GM15510 (cell line): Measurements from ENCODE around the gene TUBGCP2.

Experiments used
- POLR2A ChIP-seq: IDR thresholded peaks from 3 replicates; pipeline ENCODE4 v1.6.1; 2011; ENCODE audit warnings: borderline replicate concordance; ENCODE audit not compliant: insufficient read length; ENCODE audit errors: extremely low read depth

The TUBGCP2 gene

DNA sequence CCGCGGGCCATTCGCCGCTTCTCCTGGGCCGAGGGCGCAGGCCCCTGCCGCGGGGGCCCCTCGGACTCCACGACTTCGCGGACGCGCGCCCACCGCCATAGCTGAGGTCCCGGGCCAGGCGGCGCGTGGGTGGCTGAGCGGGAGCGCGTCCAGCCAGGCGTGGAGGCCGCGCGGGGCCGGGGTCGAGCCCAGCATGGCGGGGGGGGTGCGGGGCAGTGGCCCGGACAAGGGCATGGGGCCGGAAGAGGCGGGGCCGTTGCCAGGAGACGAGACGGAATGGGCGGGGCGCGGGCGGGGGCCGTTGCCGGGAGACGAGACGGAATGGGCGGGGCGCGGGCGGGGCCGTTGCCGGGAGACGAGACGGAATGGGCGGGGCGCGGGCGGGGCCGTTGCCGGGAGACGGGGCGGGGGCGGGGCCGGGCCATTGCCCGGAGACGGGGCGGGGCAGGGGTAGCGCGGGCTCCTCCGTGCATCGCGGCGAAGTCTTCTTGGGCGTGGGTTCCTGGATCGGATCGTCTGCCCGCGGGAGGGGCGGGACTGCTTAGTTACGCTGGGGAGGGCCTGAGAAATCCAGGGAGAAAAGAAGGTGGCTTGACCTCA, 46.8 kb downstream of the TUBGCP2 start:
- peak; percentile 66 for TF ChIP-seq POLR2A

DNA sequence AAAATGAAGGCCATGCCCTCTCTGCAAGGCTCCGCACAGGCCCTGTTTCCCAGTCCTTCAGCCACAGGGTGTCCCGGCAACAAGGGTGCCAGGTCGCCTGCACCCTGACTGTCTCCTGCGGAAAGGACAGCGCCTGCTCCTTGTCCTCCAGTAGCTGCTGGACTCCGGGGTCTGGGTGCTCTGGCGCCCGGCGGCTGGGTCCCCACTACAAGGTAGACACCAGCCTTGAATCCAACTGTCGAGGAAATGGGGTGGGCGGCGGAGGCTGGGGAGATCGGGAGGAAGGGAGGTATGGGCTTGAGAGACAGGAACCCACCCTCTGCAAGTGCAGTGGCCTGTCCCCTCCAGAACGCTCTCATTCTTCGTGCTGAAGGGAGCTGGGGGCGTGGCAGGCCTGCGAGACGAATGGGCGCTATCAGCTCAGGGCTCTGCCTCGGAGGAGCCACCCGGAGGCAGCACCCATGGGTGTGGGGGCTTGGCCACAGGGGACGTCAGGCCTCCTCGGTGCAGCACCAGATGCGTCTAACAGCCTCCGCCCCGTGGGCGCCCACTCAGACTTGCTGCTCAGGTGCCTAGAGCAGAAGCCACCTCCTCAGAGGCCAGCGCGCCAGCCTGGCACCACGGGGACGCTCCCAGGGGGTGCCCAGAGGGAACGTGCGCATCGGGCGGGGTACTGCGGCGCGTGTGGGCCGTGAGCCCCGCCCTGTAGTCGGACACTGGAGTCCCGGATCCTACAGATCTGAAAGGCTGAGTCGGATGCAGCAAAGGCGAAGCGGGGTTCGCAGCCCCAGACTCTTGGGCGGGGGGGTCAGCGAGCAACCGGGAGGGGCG, 47.6 kb downstream of the TUBGCP2 start:
- no peak for TF ChIP-seq POLR2A

DNA sequence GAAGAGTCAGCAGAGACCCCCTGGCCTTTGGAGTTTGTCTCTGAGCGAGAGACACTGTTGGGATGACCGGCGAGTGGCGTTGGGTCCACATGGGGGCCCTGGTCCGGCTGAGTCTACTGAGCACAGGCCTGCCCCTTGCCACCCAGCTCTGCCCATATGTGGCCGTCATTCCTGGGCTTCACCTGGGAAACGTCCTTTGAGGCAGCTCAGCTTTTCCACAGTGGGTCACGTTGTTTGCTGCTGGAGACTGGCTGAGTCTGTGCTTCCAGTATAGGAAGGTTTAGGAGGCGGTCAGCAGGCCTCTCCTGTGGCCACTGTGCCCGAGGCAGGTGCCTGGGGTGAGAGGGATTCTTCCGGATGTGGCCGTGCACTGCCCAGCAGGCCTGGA, 49.1 kb downstream of the TUBGCP2 start:
- TF ChIP-seq POLR2A: no peak

DNA sequence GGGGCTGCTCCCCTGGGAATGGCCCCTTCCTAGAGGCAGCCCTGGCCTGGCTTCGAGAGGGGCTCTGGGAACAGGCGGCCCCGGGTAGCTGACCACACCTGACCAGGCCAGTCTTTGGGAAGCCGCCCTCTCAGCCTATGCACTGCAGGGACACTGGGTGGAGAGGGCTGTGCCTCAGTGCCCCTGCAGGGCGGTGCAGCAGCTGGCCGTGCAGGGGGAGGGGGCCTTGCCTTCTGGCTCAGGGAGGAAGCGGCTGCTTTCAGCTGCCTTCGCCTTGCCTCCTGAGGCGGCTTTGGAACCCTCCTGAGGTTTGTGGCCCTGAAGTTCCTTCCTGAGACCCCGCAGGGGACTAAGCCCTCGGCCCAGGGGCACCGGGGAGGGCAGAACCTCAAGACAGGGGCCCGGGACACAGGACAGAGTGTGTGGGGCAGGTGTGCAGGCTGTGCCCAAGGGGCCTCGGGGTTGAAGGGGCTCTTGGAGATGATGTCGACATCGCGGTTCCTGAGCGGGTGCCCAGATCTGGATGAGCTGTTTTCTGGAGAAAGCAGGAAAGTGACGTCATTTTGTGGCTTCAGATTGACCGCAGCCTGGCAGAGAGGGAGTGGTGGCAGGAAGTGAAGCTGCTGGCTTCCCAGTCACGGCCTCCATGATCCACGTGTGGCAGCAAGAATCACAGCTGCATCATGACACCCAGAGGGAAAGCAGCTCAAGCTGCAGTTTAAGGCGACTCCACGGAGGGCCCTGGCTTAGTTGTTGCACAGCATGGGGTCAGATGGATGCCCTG, 49.7 kb downstream of the TUBGCP2 start:
- no peak for TF ChIP-seq POLR2A

DNA sequence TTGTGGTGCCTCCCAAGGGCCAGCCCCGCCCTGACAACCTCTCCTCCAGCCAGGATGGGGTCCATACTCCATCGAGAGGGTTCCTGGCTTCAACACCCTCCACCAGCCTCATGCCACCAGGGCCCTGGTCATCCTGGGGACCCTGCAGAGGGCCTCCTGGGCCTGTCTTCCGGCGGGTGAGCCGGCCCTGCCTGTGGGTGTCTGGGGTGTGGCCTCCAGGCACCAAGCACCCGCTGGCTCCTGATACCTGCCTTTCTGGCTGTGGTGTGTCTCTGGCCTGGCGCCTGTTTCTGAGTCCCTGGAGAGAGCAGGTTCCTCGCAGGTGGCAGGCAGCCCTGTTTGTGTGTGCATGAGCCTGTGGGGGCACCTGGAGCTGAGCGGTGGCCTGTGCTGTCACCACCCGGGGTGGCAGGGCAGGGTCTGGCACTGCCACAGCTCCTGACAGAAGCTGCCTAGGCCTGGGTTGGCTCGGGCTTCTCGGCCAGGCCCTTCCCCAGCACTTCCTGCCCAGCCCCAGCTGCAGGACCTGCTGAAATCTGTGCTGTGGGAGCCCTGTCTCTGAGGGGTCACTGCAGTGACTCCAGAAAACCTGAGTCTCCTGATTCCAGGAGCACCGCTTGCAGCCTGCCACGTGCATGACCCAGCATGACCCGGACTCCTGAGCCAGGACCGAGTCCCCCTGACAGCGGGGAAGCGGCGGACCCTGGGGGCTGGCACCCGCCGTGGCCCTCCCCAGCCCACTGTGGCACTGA, 50.4 kb downstream of the TUBGCP2 start:
- TF ChIP-seq POLR2A: no peak

DNA sequence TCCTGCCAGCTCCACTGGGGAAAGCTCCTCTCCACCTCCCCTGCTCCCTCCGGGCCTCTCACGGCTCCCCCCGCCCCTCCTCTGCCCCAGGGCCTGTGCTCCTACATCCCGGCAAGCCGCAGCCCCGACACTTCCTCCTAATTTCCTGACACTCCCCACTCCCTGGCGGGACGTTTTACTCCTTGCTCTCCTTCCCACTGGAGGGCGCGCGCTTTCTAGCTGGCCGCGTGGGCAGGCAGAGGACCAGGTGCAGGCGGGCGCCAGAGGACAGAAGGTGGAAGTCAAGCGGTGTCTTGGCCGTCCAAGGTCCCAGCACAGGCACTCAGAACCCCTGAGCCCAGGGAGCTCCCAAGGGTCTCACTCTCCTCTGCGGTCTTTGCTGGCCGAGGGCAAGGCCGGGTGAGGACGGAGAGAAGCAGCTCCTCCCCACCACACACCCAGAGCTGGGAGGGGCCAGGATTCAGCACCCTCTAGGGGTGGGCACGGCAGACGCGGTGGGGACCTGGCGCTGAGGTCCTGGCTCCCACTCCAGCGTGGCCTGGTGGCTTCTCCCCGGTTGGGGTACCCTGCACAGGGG, 51.1 kb downstream of the TUBGCP2 start:
- TF ChIP-seq POLR2A: no peak

DNA sequence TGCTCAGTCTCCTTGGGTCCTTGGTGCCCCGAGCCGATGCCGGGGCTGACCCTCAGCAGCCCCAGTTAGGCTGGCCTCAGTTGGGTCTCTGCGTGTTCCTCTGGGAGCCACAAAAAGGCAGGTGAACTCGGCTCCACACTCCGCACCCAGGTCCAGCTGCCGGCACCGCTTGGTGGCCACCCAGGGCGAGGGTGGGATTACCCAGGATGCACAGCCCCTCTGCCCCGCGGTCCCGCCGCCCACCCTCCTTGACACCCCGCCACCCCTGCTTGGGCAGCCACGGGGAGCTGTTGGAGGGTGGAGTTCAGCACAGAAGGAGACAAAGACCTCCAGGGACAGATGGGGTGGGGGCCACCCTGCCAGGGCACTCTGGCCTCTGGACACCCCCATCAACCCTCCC, 53.3 kb downstream of the TUBGCP2 start:
- TF ChIP-seq POLR2A: no peak

DNA sequence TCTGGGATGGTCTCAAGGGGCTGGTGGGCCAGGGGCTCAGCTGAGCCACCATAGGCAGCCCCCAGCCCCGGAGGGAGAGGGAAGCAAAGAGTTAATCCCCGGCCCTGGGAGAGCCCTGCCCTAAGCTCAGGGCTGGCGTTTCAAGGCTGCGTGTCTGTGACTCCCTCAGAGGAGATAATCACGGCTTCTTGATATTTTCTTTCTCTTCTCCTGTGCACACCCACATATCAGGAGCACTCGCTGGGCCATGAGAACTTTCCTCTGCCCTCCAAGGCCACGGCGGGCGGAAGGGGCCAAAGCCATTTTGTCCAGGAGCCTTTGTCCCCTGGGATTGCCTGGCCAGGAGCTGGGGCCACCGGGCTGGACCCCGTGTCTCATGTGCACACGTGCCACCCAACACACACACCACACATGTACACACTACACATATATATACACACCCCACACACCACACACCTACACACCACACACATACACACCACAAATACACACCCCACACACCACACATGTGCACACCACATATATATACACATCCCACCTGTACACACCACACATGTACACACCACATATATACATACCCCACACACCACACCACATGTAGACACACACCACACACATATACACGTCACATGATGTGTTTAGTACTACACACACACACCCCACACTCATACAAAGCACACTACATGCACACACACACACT, 54.1 kb downstream of the TUBGCP2 start:
- TF ChIP-seq POLR2A: no peak

DNA sequence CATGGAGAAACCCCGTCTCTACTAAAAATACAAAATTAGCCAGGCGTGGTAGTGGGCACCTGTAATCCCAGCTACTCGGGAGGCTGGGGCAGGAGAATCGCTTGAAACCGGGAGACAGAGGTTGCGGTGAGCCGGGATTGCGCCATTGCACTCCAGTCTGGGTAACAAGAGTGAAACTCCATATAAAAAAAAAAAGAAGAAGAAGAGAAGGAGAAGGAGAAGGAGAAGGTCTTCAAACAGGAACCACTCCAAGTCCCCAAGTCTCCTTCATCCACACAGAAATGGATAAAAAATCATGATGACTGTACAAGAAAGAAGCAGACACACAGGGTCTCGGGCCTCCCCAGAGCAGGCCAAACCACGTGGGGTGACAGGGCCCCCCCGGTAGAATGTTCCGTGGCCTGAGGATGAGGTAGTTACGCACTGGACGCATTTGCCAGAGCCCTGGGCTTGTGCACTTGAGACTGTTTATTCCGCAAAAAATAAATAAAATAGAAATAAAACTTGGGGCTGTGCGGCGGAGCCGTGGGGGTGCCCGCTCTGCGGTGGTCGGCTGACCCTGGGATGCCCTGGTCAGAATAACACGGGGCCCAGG, 55.2 kb downstream of the TUBGCP2 start:
- no peak for TF ChIP-seq POLR2A

DNA sequence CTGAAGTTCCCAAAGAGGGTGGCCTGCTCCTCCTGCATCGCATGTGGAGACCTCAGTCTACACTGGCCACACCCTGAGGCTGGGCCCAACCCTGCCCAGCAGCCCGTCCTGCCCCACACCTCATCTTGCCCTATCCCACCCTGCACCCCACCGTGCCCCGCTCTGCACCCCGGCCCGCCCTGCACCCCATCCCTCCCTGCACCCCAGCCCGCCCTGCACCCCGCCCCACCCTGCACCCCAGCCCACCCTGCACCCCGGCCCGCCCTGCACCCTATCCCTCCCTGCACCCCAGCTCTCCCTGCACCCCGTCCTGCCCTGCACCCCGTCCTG, 56.5 kb downstream of the TUBGCP2 start:
- TF ChIP-seq POLR2A: no peak

DNA sequence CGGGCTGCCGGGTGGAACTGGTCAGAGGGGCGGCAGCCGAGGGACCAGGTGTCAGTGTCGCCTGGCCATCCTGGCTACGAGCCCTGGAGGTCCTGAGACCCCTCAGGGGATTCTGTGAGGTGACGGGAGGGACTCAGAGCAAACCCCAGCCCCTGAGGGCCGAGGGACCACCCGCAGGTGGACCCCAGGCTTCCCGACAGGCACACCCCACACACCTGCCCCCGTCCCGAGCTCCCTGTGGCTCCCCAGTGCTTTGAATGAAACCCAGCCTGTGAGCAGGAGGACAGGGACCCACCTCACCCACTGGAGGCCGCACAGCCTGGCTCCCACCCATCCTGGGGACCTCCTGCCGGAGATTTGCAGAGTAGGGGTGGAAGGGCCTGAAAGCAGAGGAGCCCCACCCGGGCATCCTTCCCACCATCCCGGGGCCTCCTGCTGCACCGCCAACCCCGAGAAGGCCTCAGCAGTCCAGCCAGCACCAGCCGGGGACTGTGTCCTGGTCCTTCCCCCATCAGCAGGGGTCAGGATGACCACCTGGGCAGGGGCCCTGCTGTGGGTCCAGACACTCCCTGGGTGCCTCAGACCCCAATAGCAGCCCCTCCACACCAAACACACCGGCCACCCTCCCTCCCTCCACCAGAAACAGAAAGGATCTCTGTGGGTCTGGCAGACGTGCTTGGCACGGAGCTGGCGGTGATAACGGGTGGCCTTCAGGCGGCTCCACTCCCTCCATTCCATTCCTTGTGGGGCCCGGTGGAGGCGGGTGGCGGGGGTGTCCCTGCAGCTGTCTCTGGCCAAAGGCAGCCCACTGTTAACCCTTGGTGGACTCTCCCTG, 57.1 kb downstream of the TUBGCP2 start:
- TF ChIP-seq POLR2A: no peak

DNA sequence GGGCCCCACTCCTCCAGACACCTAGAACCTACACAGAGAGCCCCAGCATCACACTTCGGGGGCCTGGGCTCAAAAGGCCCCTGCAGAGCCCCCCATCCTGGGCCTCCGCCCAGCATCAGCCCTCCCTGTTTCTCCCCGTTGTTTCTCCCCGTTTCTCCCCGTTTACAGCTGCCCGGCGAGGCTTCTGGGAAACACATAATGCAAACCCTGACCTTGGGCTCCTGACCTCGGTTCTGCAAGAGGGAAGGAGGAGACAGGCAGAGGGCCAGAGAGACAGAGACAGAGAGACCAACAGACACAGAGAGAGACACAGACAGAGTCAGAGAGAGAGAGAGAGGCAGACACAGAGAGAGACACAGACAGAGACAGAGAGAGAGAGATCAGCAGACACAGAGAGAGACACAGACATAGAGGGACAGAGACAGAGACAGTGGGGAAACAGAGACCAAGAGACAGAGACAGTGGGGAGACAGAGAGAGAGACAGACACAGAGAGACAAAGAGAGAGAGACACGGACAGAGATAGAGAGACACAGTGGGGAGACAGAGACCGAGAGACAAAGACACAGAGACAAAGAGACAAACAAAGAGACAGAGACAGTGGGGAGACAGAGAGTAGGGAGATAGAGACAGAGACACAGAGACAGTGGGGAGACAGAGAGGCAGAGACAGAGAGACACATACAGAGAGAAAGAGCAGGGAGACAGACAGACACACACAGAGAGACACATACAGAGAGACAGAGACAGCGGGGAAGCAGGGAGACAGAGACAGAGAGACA, 58.5 kb downstream of the TUBGCP2 start:
- TF ChIP-seq POLR2A: no peak
